Mononuclear cell (primary cell): ENCODE data around the gene NOP14. TPM values are rescaled to one million over a fixed set of nuclear protein-coding genes. Genes with fewer than 3 reads are reported as not detected.
"Not testable (repeated sequence)": the region's sequence is repeated elsewhere in the genome, so short reads cannot be mapped to it uniquely, and the experiment has no call there.

ENCODE experiments used
- H3K27me3 ChIP-seq: 2 replicates; pipeline ENCODE4 v1.6.0; 2011; ENCODE audit warnings: low read length, control low read depth; ENCODE audit not compliant: insufficient read depth
- H3K4me1 ChIP-seq: 2 replicates; pipeline ENCODE4 v1.5.1; 2011; ENCODE audit warnings: mild to moderate bottlenecking, low read length, control low read depth; ENCODE audit not compliant: insufficient read depth
- H3K4me3 ChIP-seq: 2 replicates; pipeline ENCODE4 v1.5.1; 2011; ENCODE audit warnings: mild to moderate bottlenecking, low read length, moderate library complexity
- H3K9me3 ChIP-seq: 2 replicates; pipeline ENCODE4 v1.5.1; 2011; ENCODE audit warnings: low read depth, mild to moderate bottlenecking, control low read depth, low read length
- total RNA-seq: library from RNA; depleted of rRNA; stranded (reverse); fragments of >200 nt; gene quantifications from one replicate; pipeline ENCODE4 v1.2.3, GENCODE V29; 2012

NOP14 gene
- total RNA-seq, 1 donor, result 17.4 TPM

GRCh38 chr4:2923141-2923551 lies 40.1 kb downstream of the NOP14 start:
- no peaks in the 10 kb centered on the region for H3K9me3 ChIP-seq
- H3K4me1 ChIP-seq, result peaks cover 19% of the 10 kb centered on the region
- H3K27me3 ChIP-seq, result no peaks in the 10 kb centered on the region
- no peak overlapping the region for H3K4me3 ChIP-seq

- H3K4me1 ChIP-seq, result peaks cover 19% of the 10 kb centered on the region
- not testable (repeated sequence) for H3K9me3 ChIP-seq, H3K27me3 ChIP-seq, H3K4me3 ChIP-seq
Measured at GRCh38 chr4:2922453-2923101, 40.6 kb downstream of the NOP14 start.

- H3K27me3 ChIP-seq, H3K9me3 ChIP-seq, H3K4me3 ChIP-seq: not testable (repeated sequence)
- H3K4me1 ChIP-seq, result peaks cover 19% of the 10 kb centered on the region
Measured at GRCh38 chr4:2918714-2919113, 44.5 kb downstream of the NOP14 start.

GRCh38 chr4:2918300-2918699 lies 44.9 kb downstream of the NOP14 start:
- H3K27me3 ChIP-seq, H3K4me3 ChIP-seq, H3K9me3 ChIP-seq: not testable (repeated sequence)
- peaks cover 15% of the 10 kb centered on the region for H3K4me1 ChIP-seq

- not testable (repeated sequence) for H3K9me3 ChIP-seq, H3K27me3 ChIP-seq, H3K4me1 ChIP-seq, H3K4me3 ChIP-seq
Measured at GRCh38 chr4:2916696-2917095, 46.5 kb downstream of the NOP14 start.

GRCh38 chr4:2915789-2916188 lies 47.4 kb downstream of the NOP14 start:
- H3K4me1 ChIP-seq, result no peaks in the 10 kb centered on the region
- no peaks in the 10 kb centered on the region for H3K27me3 ChIP-seq
- H3K4me3 ChIP-seq, result no peak overlapping the region
- no peaks in the 10 kb centered on the region for H3K9me3 ChIP-seq

- H3K9me3 ChIP-seq, result no peaks in the 10 kb centered on the region
- H3K4me1 ChIP-seq, result no peaks in the 10 kb centered on the region
- no peaks in the 10 kb centered on the region for H3K27me3 ChIP-seq
- no peak overlapping the region for H3K4me3 ChIP-seq
Measured at GRCh38 chr4:2914256-2915126, 48.7 kb downstream of the NOP14 start.

- no peaks in the 10 kb centered on the region for H3K4me1 ChIP-seq
- no peak overlapping the region for H3K4me3 ChIP-seq
- no peaks in the 10 kb centered on the region for H3K9me3 ChIP-seq
- H3K27me3 ChIP-seq, result no peaks in the 10 kb centered on the region
Measured at GRCh38 chr4:2913168-2913567, 50.0 kb downstream of the NOP14 start.

- H3K4me1 ChIP-seq, result peaks cover 5% of the 10 kb centered on the region
- H3K9me3 ChIP-seq, result no peaks in the 10 kb centered on the region
- H3K4me3 ChIP-seq, result no peak overlapping the region
- H3K27me3 ChIP-seq, result no peaks in the 10 kb centered on the region
Measured at GRCh38 chr4:2911868-2912267, 51.3 kb downstream of the NOP14 start.

- no peaks in the 10 kb centered on the region for H3K27me3 ChIP-seq
- no peak overlapping the region for H3K4me3 ChIP-seq
- no peaks in the 10 kb centered on the region for H3K9me3 ChIP-seq
- peaks cover 15% of the 10 kb centered on the region for H3K4me1 ChIP-seq
Measured at GRCh38 chr4:2910409-2910808, 52.8 kb downstream of the NOP14 start.

GRCh38 chr4:2909583-2909982 lies 53.6 kb downstream of the NOP14 start:
- H3K9me3 ChIP-seq, result no peaks in the 10 kb centered on the region
- H3K27me3 ChIP-seq, result no peaks in the 10 kb centered on the region
- peaks cover 15% of the 10 kb centered on the region for H3K4me1 ChIP-seq
- H3K4me3 ChIP-seq, result no peak overlapping the region

- peaks cover 15% of the 10 kb centered on the region for H3K4me1 ChIP-seq
- no peaks in the 10 kb centered on the region for H3K27me3 ChIP-seq
- no peaks in the 10 kb centered on the region for H3K9me3 ChIP-seq
- no peak overlapping the region for H3K4me3 ChIP-seq
Measured at GRCh38 chr4:2908686-2909085, 54.5 kb downstream of the NOP14 start.

GRCh38 chr4:2907706-2908293 lies 55.4 kb downstream of the NOP14 start:
- Histone ChIP-seq H3K27me3 (no peaks in the 10 kb centered on the region), H3K4me3 (no peak overlapping the region), H3K9me3 (no peaks in the 10 kb centered on the region), H3K4me1 (peaks cover 15% of the 10 kb centered on the region)

GRCh38 chr4:2907226-2907625 lies 56.0 kb downstream of the NOP14 start:
- Histone ChIP-seq H3K4me3 (no peak overlapping the region), H3K27me3 (no peaks in the 10 kb centered on the region), H3K9me3 (no peaks in the 10 kb centered on the region), H3K4me1 (peaks cover 15% of the 10 kb centered on the region)

GRCh38 chr4:2906218-2906617 lies 57.0 kb downstream of the NOP14 start:
- Histone ChIP-seq H3K9me3 (no peaks in the 10 kb centered on the region), H3K4me3 (no peak overlapping the region), H3K27me3 (no peaks in the 10 kb centered on the region), H3K4me1 (peaks cover 15% of the 10 kb centered on the region)
